Neural cell (in vitro differentiated cells): ENCODE results near the gene TMEM127.

Source experiments
- EP300 ChIP-seq: fragments of 450-650 bp; conservative IDR thresholded peaks from 2 replicates; pipeline ENCODE4 v1.6.1; 2014; ENCODE audit warnings: antibody characterized with exemption, mild to moderate bottlenecking, moderate library complexity; ENCODE audit not compliant: poor library complexity, severe bottlenecking
- EZH2 ChIP-seq: fragments of 200-600, 300-800 bp; shearing (Covaris generic), sonication (generic); IDR thresholded peaks from 2 replicates; pipeline ENCODE4 v1.6.1; 2014; ENCODE audit warnings: antibody characterized with exemption, low read length, borderline replicate concordance, mild to moderate bottlenecking; ENCODE audit not compliant: insufficient read depth, poor library complexity, severe bottlenecking
- TAF1 ChIP-seq: IDR thresholded peaks from 2 replicates; pipeline ENCODE4 v1.6.1; 2012; ENCODE audit warnings: low read depth
- TF ChIP-seq, protein P1 (sequence below): fragments of 450-650 bp; IDR thresholded peaks from 2 replicates; pipeline ENCODE4 v1.5.1; 2014; ENCODE audit warnings: antibody characterized with exemption, mild to moderate bottlenecking, moderate library complexity; ENCODE audit not compliant: poor library complexity, severe bottlenecking

- TF ChIP-seq TAF1 (no peak), EZH2 (no peak), EP300 (no peak)
- TF ChIP-seq, protein P1, sequence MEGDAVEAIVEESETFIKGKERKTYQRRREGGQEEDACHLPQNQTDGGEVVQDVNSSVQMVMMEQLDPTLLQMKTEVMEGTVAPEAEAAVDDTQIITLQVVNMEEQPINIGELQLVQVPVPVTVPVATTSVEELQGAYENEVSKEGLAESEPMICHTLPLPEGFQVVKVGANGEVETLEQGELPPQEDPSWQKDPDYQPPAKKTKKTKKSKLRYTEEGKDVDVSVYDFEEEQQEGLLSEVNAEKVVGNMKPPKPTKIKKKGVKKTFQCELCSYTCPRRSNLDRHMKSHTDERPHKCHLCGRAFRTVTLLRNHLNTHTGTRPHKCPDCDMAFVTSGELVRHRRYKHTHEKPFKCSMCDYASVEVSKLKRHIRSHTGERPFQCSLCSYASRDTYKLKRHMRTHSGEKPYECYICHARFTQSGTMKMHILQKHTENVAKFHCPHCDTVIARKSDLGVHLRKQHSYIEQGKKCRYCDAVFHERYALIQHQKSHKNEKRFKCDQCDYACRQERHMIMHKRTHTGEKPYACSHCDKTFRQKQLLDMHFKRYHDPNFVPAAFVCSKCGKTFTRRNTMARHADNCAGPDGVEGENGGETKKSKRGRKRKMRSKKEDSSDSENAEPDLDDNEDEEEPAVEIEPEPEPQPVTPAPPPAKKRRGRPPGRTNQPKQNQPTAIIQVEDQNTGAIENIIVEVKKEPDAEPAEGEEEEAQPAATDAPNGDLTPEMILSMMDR = no peak
Measured at GRCh38 chr2:96264086-96264485, 1.7 kb downstream of the TMEM127 start.
